Muscle of back (tissue), 11 donors: ENCODE measurements around the gene GPR15LG. TPM values are rescaled to one million over a fixed set of nuclear protein-coding genes. Genes with fewer than 3 reads are reported as not detected.
A peak's percentile ranks its signal among the peaks of the same experiment; 100 is the strongest.
"Not testable (repeated sequence)": the region's sequence is repeated elsewhere in the genome, so short reads cannot be mapped to it uniquely, and the experiment has no call there.

Source experiments
- DNase-seq, 3 donors: peaks; one replicate each; pipeline versions ENCODE4 v3.0.0 to v3.0.0-alpha.2; 2013
- polyA plus RNA-seq, 10 donors: library from polyadenylated mRNA; unstranded; fragments of 120-200 nt; gene quantifications; one replicate each; pipeline ENCODE4 v1.2.1, GENCODE V29; 2013; ENCODE audit not compliant: insufficient read length in 10 of 10

The GPR15LG gene
- polyA plus RNA-seq, 10 donors, result 0.20 to 0.23 TPM; not detected in 8

- DNase-seq, result no peak
Measured at GRCh38 chr10:84164442-84164841, 9.2 kb upstream of the GPR15LG start.

- DNase-seq, result no peak
Measured at GRCh38 chr10:84166620-84167288, 6.8 kb upstream of the GPR15LG start.

- DNase-seq, result not testable (repeated sequence)
Measured at GRCh38 chr10:84167289-84167653, 6.3 kb upstream of the GPR15LG start.

- not testable (repeated sequence) for DNase-seq
Measured at GRCh38 chr10:84168382-84168781, 5.2 kb upstream of the GPR15LG start.

- DNase-seq, result not testable (repeated sequence)
Measured at GRCh38 chr10:84171237-84171636, 2.4 kb upstream of the GPR15LG start.

- not testable (repeated sequence) for DNase-seq
Measured at GRCh38 chr10:84171700-84172466, 1.7 kb upstream of the GPR15LG start.

GRCh38 chr10:84172467-84173356 lies 889 bp upstream of the GPR15LG start:
- no peak for DNase-seq

- no peak for DNase-seq
Measured at GRCh38 chr10:84175436-84175835, 1.8 kb downstream of the GPR15LG start.

- DNase-seq, result no peak
Measured at GRCh38 chr10:84176351-84176750, 2.8 kb downstream of the GPR15LG start.

GRCh38 chr10:84176836-84177474 lies 3.4 kb downstream of the GPR15LG start:
- no peak for DNase-seq

- DNase-seq, result no peak
Measured at GRCh38 chr10:84177541-84178141, 4.0 kb downstream of the GPR15LG start.

- DNase-seq, result no peak
Measured at GRCh38 chr10:84178160-84178609, 4.6 kb downstream of the GPR15LG start.

- peak in 1 of 3 donors; percentile 20 for DNase-seq
Measured at GRCh38 chr10:84179059-84179710, 5.6 kb downstream of the GPR15LG start.

- DNase-seq, result not testable (repeated sequence)
Measured at GRCh38 chr10:84180386-84180785, 6.8 kb downstream of the GPR15LG start.

- DNase-seq, result no peak
Measured at GRCh38 chr10:84181631-84182030, 8.0 kb downstream of the GPR15LG start.

GRCh38 chr10:84184517-84184916 lies 10.9 kb downstream of the GPR15LG start:
- no peak for DNase-seq

GRCh38 chr10:84185526-84186175 lies 12.1 kb downstream of the GPR15LG start:
- no peak for DNase-seq

GRCh38 chr10:84188815-84189214 lies 15.2 kb downstream of the GPR15LG start:
- no peak for DNase-seq

GRCh38 chr10:84190621-84191020 lies 17.0 kb downstream of the GPR15LG start:
- no peak for DNase-seq

- DNase-seq, result no peak
Measured at GRCh38 chr10:84191106-84191505, 17.5 kb downstream of the GPR15LG start.
